Right lobe of liver (tissue), 6 donors: ENCODE results near the gene NOL12. TPM values are rescaled to one million over a fixed set of nuclear protein-coding genes. Genes with fewer than 3 reads are reported as not detected.
A peak's percentile ranks its signal among the peaks of the same experiment; 100 is the strongest.

ENCODE experiments used
- ATAC-seq, 4 donors: fragments of 200-7000 bp; cut with Tn5 transposase; one replicate each; pipeline ENCODE4 v1.9.1; 2020; ENCODE audit warnings: mild to moderate bottlenecking in 4 of 4, moderate library complexity in 4 of 4
- DNase-seq, 3 donors: peaks; one replicate each; pipeline ENCODE4 v3.0.0-alpha.2; 2020
- H3K27ac ChIP-seq, 3 donors: fragments of 200-600 bp; one replicate each; pipeline ENCODE4 v1.8.0; 2022
- H3K27me3 ChIP-seq, 2 donors: fragments of 200-600 bp; one replicate each; pipeline ENCODE4 v1.8.0; 2022
- H3K36me3 ChIP-seq, 4 donors: fragments of 200-600 bp; sonication (generic) in 1 of 4; one replicate each; pipeline versions ENCODE4 v1.5.1 to v1.8.0; 2017 to 2022; ENCODE audit warnings: control low read depth in 1 of 4
- H3K4me1 ChIP-seq, 4 donors: fragments of 200-600 bp; sonication (generic) in 1 of 4; one replicate each; pipeline versions ENCODE4 v1.5.1 to v1.8.0; 2017 to 2022; ENCODE audit warnings: control low read depth in 1 of 4
- H3K4me3 ChIP-seq, 3 donors: fragments of 200-600 bp; one replicate each; pipeline ENCODE4 v1.8.0; 2022
- H3K9me3 ChIP-seq, 4 donors: fragments of 200-600 bp; sonication (generic) in 1 of 4; one replicate each; pipeline versions ENCODE4 v1.5.1 to v1.8.0; 2017 to 2022; ENCODE audit warnings: control low read depth in 1 of 4
- CTCF ChIP-seq, 4 donors: fragments of 200-600 bp in 3 of 4; fragments of 450-650 bp in 1 of 4; IDR thresholded peaks; one replicate each; pipeline versions ENCODE4 v1.5.1 to v1.8.0; 2016 to 2022; ENCODE audit warnings: antibody characterized with exemption in 4 of 4, mild to moderate bottlenecking in 2 of 4
- POLR2A ChIP-seq: fragments of 450-650 bp; IDR thresholded peaks from one replicate; pipeline ENCODE4 v1.6.1; 2017; ENCODE audit warnings: antibody characterized with exemption, mild to moderate bottlenecking
- WGBS: methylation state at CpG from one replicate; pipeline ENCODE4 v1.1.6; 2018; ENCODE audit warnings: low coverage, low lambda C conversion rate; ENCODE audit not compliant: insufficient coverage; ENCODE audit errors: missing lambda C conversion rate; 5-methylcytosine and 5-hydroxymethylcytosine counted together
- intact Hi-C, 2 donors: fragments of 100-400 bp; cut with DNase I; formaldehyde crosslinking; loops; one replicate each; pipeline versions ENCODE4 v1.11.2 to v1.14.1; 2022
- total RNA-seq, 6 experiments: library from RNA; depleted of rRNA in 2 of 6; stranded (reverse); fragments of >200 nt in 2 of 6; fragmentation: NEBNext Ultra II Directional in 3 of 6; extraction: Animal tissue kit (Norgen Biotek cat#: 25700) in 3 of 6; gene quantifications; one replicate each; pipeline versions ENCODE4 v1.1.0 to v1.2.4, GENCODE V29; 2016 to 2023
- donor health status: DM: no; HTN: yes; CAD: no.
- donor health status: DM: no; HTN: no; CAD: no.
- donor health status: DM: no; HTN: no; CAD: no.
- donor health status: DM: no; HTN: yes; CAD: no.
- donor health status: DM: no; HTN: yes; CAD: no.

NOL12 gene
- total RNA-seq, 6 experiments from 2014 or later, result 8.4 to 16.1 (median 9.4) TPM

GRCh38 chr22:37647317-37647716 lies 38.8 kb upstream of the NOL12 start:
- ATAC-seq (no peak), DNase-seq (no peak)
- no peaks in the 10 kb centered on the region for H3K4me1 ChIP-seq
- H3K9me3 ChIP-seq, result no peaks in the 10 kb centered on the region
- TF ChIP-seq POLR2A (no peak), CTCF (IDR thresholded peaks at IDR 0.05) (no peak)
- intact Hi-C loops, result loop anchor here (10.0 kb wide), 1 partner anchor 77 kb away; no protein-coding TSS in a partner anchor
- H3K27me3 ChIP-seq, result no peaks in the 10 kb centered on the region
- WGBS, result 50% methylated on average over 1 of the region's 9 CpGs
- no peak overlapping the region for H3K27ac ChIP-seq
- no peak overlapping the region for H3K4me3 ChIP-seq
- H3K36me3 ChIP-seq, result no peaks in the 10 kb centered on the region

- H3K36me3 ChIP-seq, result no peaks in the 10 kb centered on the region
- WGBS, result 75% methylated on average over 6 of the region's 9 CpGs
- peak in 1 of 3 donors; percentile 59 for DNase-seq
- intact Hi-C loops, result loop anchor here (10.0 kb wide), 1 partner anchor 77 kb away; no protein-coding TSS in a partner anchor
- H3K27ac ChIP-seq, result no peak overlapping the region
- H3K4me1 ChIP-seq, result no peaks in the 10 kb centered on the region
- ATAC-seq, result peak in 2 of 4 donors; percentile 13 to 66
- H3K4me3 ChIP-seq, result no peak overlapping the region
- H3K9me3 ChIP-seq, result no peaks in the 10 kb centered on the region
- TF ChIP-seq CTCF (IDR thresholded peaks at IDR 0.05), result no peak
- TF ChIP-seq POLR2A, result no peak
- H3K27me3 ChIP-seq, result no peaks in the 10 kb centered on the region
Measured at GRCh38 chr22:37647928-37648327, 38.2 kb upstream of the NOL12 start.

- Histone ChIP-seq H3K9me3 (no peaks in the 10 kb centered on the region), H3K4me1 (no peaks in the 10 kb centered on the region), H3K4me3 (no peak overlapping the region), H3K27ac (no peak overlapping the region), H3K36me3 (no peaks in the 10 kb centered on the region), H3K27me3 (no peaks in the 10 kb centered on the region)
- no peak for ATAC-seq
- intact Hi-C loops, result no loop called here
- TF ChIP-seq CTCF (IDR thresholded peaks at IDR 0.05) (no peak), POLR2A (no peak)
- no peak for DNase-seq
- 89% methylated on average over 4 of the region's 17 CpGs for WGBS
Measured at GRCh38 chr22:37650463-37651136, 35.5 kb upstream of the NOL12 start.

- no peak for DNase-seq
- Histone ChIP-seq H3K27me3 (no peaks in the 10 kb centered on the region), H3K27ac (no peak overlapping the region), H3K4me3 (no peak overlapping the region), H3K9me3 (no peaks in the 10 kb centered on the region), H3K36me3 (no peaks in the 10 kb centered on the region), H3K4me1 (peaks cover 0 to 8% (median 0%) of the 10 kb centered on the region in 4 donors)
- TF ChIP-seq CTCF (IDR thresholded peaks at IDR 0.05) (no peak), POLR2A (no peak)
- intact Hi-C loops, result no loop called here
- no peak for ATAC-seq
- 85% methylated on average over 8 of the region's 14 CpGs for WGBS
Measured at GRCh38 chr22:37654563-37655251, 31.4 kb upstream of the NOL12 start.
